HL-60 (cell line): ENCODE results near the gene GALNT1.

Experiments
- GABPA ChIP-seq: IDR thresholded peaks from 2 replicates; pipeline ENCODE4 v1.6.1; 2012; ENCODE audit warnings: low read depth
- TF ChIP-seq, protein P1 (sequence below): IDR thresholded peaks from one replicate; pipeline ENCODE4 v1.5.1; 2011; ENCODE audit warnings: low read length, control low read depth, inconsistent platforms; ENCODE audit not compliant: insufficient read depth

DNA sequence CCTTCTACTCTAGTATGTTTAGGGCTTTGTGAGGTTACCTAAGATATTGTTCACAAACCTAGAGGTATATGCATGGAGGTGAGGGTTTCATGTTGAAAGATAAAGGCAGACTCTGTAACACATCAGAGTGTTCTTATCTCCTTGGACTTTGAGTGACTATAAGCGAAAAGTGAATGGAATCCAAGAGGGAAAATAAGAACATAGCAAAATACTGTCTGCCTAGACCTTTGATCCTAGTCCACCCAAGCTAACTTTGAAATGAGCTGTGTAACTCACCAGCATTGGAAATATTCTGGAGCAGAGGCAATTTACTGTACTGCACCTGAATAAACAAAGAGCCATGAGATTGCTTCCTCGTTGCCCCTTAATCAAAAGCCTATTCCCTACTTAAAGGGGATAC lies 28.2 kb upstream of the GALNT1 start:
- TF ChIP-seq, protein P1, sequence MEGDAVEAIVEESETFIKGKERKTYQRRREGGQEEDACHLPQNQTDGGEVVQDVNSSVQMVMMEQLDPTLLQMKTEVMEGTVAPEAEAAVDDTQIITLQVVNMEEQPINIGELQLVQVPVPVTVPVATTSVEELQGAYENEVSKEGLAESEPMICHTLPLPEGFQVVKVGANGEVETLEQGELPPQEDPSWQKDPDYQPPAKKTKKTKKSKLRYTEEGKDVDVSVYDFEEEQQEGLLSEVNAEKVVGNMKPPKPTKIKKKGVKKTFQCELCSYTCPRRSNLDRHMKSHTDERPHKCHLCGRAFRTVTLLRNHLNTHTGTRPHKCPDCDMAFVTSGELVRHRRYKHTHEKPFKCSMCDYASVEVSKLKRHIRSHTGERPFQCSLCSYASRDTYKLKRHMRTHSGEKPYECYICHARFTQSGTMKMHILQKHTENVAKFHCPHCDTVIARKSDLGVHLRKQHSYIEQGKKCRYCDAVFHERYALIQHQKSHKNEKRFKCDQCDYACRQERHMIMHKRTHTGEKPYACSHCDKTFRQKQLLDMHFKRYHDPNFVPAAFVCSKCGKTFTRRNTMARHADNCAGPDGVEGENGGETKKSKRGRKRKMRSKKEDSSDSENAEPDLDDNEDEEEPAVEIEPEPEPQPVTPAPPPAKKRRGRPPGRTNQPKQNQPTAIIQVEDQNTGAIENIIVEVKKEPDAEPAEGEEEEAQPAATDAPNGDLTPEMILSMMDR: no peak
- no peak for TF ChIP-seq GABPA
